ENCODE measurements around the gene TRDN.
"Not testable (repeated sequence)": the region's sequence is repeated elsewhere in the genome, so short reads cannot be mapped to it uniquely, and the experiment has no call there.

Gene TRDN

GRCh38 chr6:123564361-123564760, 72.4 kb downstream of the TRDN start:
- no peak for DNase-seq (ENCODE audit: low read depth in 3 of 3)

GRCh38 chr6:123562677-123563076, 74.1 kb downstream of the TRDN start:
- DNase-seq (ENCODE audit: low read depth in 3 of 3): no peak

GRCh38 chr6:123562264-123562663, 74.5 kb downstream of the TRDN start:
- DNase-seq (ENCODE audit: low read depth in 3 of 3): no peak

- DNase-seq (ENCODE audit: low read depth in 3 of 3): not testable (repeated sequence)
These were observed 76.9 kb downstream of the TRDN start for GRCh38 chr6:123559816-123560215.

- DNase-seq (ENCODE audit: low read depth in 3 of 3): not testable (repeated sequence)
These were observed 79.3 kb downstream of the TRDN start for GRCh38 chr6:123557474-123557873.

- DNase-seq (ENCODE audit: low read depth in 3 of 3): no peak
These were observed 84.6 kb downstream of the TRDN start for GRCh38 chr6:123551939-123552707.

- no peak for DNase-seq (ENCODE audit: low read depth in 3 of 3)
These were observed 86.6 kb downstream of the TRDN start for GRCh38 chr6:123550052-123550617.

GRCh38 chr6:123549476-123549875, 87.3 kb downstream of the TRDN start:
- no peak for DNase-seq (ENCODE audit: low read depth in 3 of 3)

GRCh38 chr6:123547216-123547978, 89.4 kb downstream of the TRDN start:
- DNase-seq (ENCODE audit: low read depth in 3 of 3): no peak

- no peak for DNase-seq (ENCODE audit: low read depth in 3 of 3)
These were observed 90.2 kb downstream of the TRDN start for GRCh38 chr6:123546537-123546936.

GRCh38 chr6:123541462-123541861, 95.3 kb downstream of the TRDN start:
- no peak for DNase-seq (ENCODE audit: low read depth in 3 of 3)

- no peak for DNase-seq (ENCODE audit: low read depth in 3 of 3)
These were observed 102.7 kb downstream of the TRDN start for GRCh38 chr6:123533862-123534648.

GRCh38 chr6:123529843-123530242, 106.9 kb downstream of the TRDN start:
- DNase-seq (ENCODE audit: low read depth in 3 of 3): no peak

- DNase-seq (ENCODE audit: low read depth in 3 of 3): no peak
These were observed 107.7 kb downstream of the TRDN start for GRCh38 chr6:123529058-123529457.

- no peak for DNase-seq (ENCODE audit: low read depth in 3 of 3)
These were observed 109.3 kb downstream of the TRDN start for GRCh38 chr6:123527406-123527805.

GRCh38 chr6:123526128-123526527, 110.6 kb downstream of the TRDN start:
- DNase-seq (ENCODE audit: low read depth in 3 of 3): no peak

GRCh38 chr6:123524781-123525180, 112.0 kb downstream of the TRDN start:
- DNase-seq (ENCODE audit: low read depth in 3 of 3): no peak

GRCh38 chr6:123520217-123520616, 116.5 kb downstream of the TRDN start:
- no peak for DNase-seq (ENCODE audit: low read depth in 3 of 3)

- DNase-seq (ENCODE audit: low read depth in 3 of 3): no peak
These were observed 117.6 kb downstream of the TRDN start for GRCh38 chr6:123519189-123519505.

- no peak for DNase-seq (ENCODE audit: low read depth in 3 of 3)
These were observed 118.1 kb downstream of the TRDN start for GRCh38 chr6:123518441-123519188.

- no peak for DNase-seq (ENCODE audit: low read depth in 3 of 3)
These were observed 121.0 kb downstream of the TRDN start for GRCh38 chr6:123515715-123516114.
